Activated CD4-positive, CD25-positive, alpha-beta regulatory T cell treated with anti-CD3 and anti-CD28 coated beads, Interleukin-2, amount 50 U/mL, for 16 hours (primary cell): ENCODE results near the gene TNS1.

ENCODE experiments used
- DNase-seq: peaks from one replicate; pipeline ENCODE4 v3.0.0-alpha.2; 2020; ENCODE audit warnings: low read depth, low spot score

TNS1 gene

GRCh38 chr2:217784996-217785543 lies 217.7 kb downstream of the TNS1 start:
- DNase-seq, result no peak

- no peak for DNase-seq
Observed at GRCh38 chr2:217783243-217783642, 219.6 kb downstream of the TNS1 start.

- no peak for DNase-seq
Observed at GRCh38 chr2:217777906-217778305, 224.9 kb downstream of the TNS1 start.

GRCh38 chr2:217776631-217777030 lies 226.2 kb downstream of the TNS1 start:
- no peak for DNase-seq

GRCh38 chr2:217775920-217776503 lies 226.8 kb downstream of the TNS1 start:
- DNase-seq, result no peak

- DNase-seq, result no peak
Observed at GRCh38 chr2:217774232-217774631, 228.6 kb downstream of the TNS1 start.

GRCh38 chr2:217773539-217773938 lies 229.3 kb downstream of the TNS1 start:
- DNase-seq, result no peak

GRCh38 chr2:217766356-217766755 lies 236.4 kb downstream of the TNS1 start:
- DNase-seq, result no peak

GRCh38 chr2:217761645-217762277 lies 241.0 kb downstream of the TNS1 start:
- no peak for DNase-seq

GRCh38 chr2:217759991-217760390 lies 242.8 kb downstream of the TNS1 start:
- no peak for DNase-seq

- DNase-seq, result no peak
Observed at GRCh38 chr2:217757108-217757463, 245.7 kb downstream of the TNS1 start.

GRCh38 chr2:217756375-217757107 lies 246.3 kb downstream of the TNS1 start:
- peak; percentile 31 for DNase-seq

GRCh38 chr2:217755027-217755745 lies 247.6 kb downstream of the TNS1 start:
- no peak for DNase-seq

- DNase-seq, result no peak
Observed at GRCh38 chr2:217753460-217754200, 249.2 kb downstream of the TNS1 start.

GRCh38 chr2:217752714-217753459 lies 249.9 kb downstream of the TNS1 start:
- DNase-seq, result no peak

GRCh38 chr2:217751952-217752351 lies 250.8 kb downstream of the TNS1 start:
- no peak for DNase-seq

- no peak for DNase-seq
Observed at GRCh38 chr2:217751192-217751591, 251.6 kb downstream of the TNS1 start.
